Measurements from ENCODE around the gene ATP11A. TPM values are rescaled to one million over a fixed set of nuclear protein-coding genes. Genes with fewer than 3 reads are reported as not detected.
A peak's percentile ranks its signal among the peaks of the same experiment; 100 is the strongest.

ATP11A gene
- total and polyA plus RNA-seq, 2 experiments from 2014 or later: 12.3 to 52.6 TPM

GRCh38 chr13:112792511-112792910 lies 102.7 kb downstream of the ATP11A start:
- ATAC-seq (no peak), DNase-seq (ENCODE audit: low spot score) (no peak)
- Histone ChIP-seq H3K4me2 (no peak overlapping the region), H3K4me1 (ENCODE audit: insufficient read depth) (peaks cover 14% of the 10 kb centered on the region; the same call in 1 of the 2 replicates), H4K20me1 (replicated peaks; ENCODE audit: insufficient read depth) (no peaks in the 10 kb centered on the region), H3K4me3 (no peak overlapping the region), H3K27ac (ENCODE audit: low read depth) (no peak overlapping the region), H3K9me2 (ENCODE audit: insufficient read depth) (no peaks in the 10 kb centered on the region), H3F3A (replicated peaks; ENCODE audit: low read depth) (no peaks in the 10 kb centered on the region), H3K79me2 (replicated peaks; ENCODE audit: insufficient read depth) (0 out of 2 replicates have a peak, but pooled peaks cover 8% of the 10 kb centered on the region), H3K27me3 (ENCODE audit: insufficient read depth) (no peaks in the 10 kb centered on the region), H3K36me3 (ENCODE audit: insufficient read depth) (no peaks in the 10 kb centered on the region), H2AFZ (no peak overlapping the region)
- peaks cover 61% of the 10 kb centered on the region for H3K36me3 Mint-ChIP-seq (ENCODE audit: low read depth)
- peak overlapping the region; percentile 82 for H3K27ac Mint-ChIP-seq
- H3K4me1 Mint-ChIP-seq: peaks cover 21% of the 10 kb centered on the region
- TF ChIP-seq CTCF (conservative IDR thresholded peaks at IDR 0.05; ENCODE audit: low read depth in 2 of 2) (no peak), ZNF462 (CRISPR knock-in tag; IDR thresholded peaks at IDR 0.05) (no peak), POLR2AphosphoS5 (IDR thresholded peaks at IDR 0.05; ENCODE audit: low read depth) (no peak)
- H3K27me3 Mint-ChIP-seq (ENCODE audit: insufficient read depth, low read depth, poor library complexity): peaks cover 2% of the 10 kb centered on the region
- peaks cover 28% of the 10 kb centered on the region for H3K9me3 Mint-ChIP-seq
- no peak overlapping the region for H3K4me3 Mint-ChIP-seq

All from GM23338 (cell line).